HG02642 (cell line): ENCODE data around the gene RAMAC.
"Not testable (repeated sequence)": the region's sequence is repeated elsewhere in the genome, so short reads cannot be mapped to it uniquely, and the experiment has no call there.

ENCODE experiments used
- ATAC-seq: cut with Tn5 transposase; IDR thresholded peaks from one replicate; pipeline ENCODE4 v1.9.1; 2021; ENCODE audit warnings: mild to moderate bottlenecking; ENCODE audit not compliant: unreplicated experiment, poor library complexity

RAMAC gene

DNA sequence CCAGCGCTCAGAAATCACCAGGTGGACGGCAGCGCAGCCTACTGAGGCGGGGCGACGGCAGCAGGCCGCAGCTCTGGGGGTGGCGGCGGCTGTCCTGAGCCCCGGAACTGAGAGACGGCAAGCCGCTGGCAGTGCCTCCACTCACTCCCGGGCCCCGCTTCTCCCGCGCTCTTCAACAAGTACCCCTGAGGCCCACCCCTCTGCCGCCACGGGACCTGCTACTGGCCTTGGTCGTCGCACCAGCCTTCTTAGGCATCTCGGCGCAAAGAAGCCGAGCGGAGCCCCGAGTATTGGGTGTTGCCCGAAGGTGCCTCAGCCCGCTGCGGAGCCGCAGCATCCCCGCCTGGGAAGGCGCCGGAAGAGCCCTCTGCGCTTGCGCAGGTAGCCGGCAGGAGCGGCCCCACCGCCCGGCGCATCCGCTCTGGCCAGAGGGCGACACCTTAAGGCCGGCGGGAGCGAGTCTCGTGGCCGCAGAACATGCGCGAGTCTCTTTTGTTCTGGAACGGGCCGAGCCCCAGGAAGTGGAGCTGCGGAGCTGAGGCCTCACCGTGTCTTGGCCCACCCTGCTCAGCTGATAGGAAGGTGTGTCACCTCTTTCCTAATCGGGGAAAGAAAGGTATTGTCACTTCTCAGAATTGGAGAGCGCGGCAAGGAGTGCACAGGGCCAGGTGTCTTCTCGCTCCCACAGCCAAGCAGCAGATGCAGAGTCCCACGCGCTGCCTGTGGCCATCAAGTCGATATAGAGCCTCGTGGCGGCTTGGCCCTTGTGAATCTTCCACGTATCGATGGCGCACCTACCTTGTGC lies 25.5 kb downstream of the RAMAC start, which contains the start of gene C15orf40:
Gene C15orf40 (minus strand): TSS at position 369 of the 805 bp plus-strand sequence. CDS start 32 bp downstream, at position 337.
- peak; percentile 89 for ATAC-seq

DNA sequence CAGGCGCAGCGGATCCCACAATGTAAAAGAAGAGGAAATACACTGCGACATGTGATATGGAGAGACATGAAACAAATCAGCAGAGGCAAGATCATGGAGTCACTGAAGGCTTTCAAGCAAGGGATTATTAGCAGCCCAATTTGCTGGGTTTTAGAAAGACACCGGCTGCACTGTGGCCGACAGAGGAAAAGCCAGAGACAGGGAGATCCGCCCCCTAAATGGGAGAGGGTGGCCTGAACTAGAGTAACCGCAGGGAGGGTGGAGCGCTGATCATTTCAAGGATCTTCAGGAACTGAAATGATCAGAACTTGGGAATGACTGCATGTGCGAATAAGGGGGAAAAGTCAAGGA lies 26.0 kb downstream of the RAMAC start:
- no peak for ATAC-seq

DNA sequence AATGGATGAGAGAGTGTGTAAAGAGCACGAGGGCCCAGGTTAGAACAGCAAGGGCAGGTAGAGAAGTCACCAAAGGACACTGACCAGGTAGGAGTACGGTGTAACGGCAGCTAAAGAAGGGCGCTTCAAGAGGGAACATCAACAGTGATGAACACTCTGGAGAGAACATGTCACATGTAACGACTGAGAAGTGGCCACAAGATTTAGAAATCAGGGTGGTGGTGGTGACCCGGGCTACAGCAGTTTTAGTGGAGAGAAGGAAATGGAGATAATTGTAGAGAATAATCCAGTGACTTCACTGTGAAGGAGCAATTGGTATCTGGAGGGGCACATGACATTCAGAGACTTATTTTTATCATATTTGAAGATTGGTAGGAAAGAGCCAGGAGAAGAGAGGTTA lies 26.6 kb downstream of the RAMAC start:
- no peak for ATAC-seq

GRCh38 chr15:83014205-83014653 lies 28.2 kb downstream of the RAMAC start:
- ATAC-seq, result no peak

- ATAC-seq, result no peak
Measured at GRCh38 chr15:83015361-83015760, 29.4 kb downstream of the RAMAC start.

GRCh38 chr15:83016906-83017305 lies 30.9 kb downstream of the RAMAC start:
- no peak for ATAC-seq

DNA sequence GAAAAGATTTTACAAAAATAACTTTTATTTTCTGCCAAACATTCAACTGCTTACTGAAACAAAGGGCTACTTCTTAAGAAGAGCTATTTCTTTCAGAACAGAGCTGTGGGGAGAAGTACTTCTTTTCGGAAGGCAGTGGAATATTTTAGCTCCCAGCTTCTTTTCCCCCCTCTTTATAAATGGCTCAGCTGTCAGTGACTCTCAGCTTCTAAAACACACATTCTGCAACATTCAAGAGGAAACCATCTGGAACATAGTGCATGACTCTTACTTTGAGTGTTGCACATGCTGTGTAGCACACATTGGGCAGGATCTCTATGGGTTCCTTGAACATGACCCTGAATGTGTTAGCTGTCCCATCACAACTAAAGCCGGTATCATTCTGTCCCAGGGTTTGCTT lies 32.4 kb downstream of the RAMAC start:
- no peak for ATAC-seq

DNA sequence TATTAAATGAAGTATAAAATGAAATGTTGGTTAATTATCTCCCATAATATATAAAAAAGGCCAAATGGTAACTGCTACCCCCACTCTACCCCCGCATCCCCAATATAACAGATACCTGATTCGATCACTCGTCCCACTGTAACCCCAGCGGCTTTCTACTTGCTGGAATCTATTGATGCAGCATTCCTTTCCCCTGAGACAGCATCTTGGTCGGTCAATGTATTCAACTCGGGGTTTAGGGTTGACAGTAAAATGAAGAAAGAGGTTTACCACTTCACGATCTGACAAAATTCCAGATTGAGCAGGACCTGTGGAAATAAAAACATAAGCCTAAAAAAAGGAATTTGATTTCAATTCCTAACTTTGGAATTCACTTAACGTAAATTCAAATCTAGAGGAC lies 44.0 kb downstream of the RAMAC start:
- no peak for ATAC-seq

DNA sequence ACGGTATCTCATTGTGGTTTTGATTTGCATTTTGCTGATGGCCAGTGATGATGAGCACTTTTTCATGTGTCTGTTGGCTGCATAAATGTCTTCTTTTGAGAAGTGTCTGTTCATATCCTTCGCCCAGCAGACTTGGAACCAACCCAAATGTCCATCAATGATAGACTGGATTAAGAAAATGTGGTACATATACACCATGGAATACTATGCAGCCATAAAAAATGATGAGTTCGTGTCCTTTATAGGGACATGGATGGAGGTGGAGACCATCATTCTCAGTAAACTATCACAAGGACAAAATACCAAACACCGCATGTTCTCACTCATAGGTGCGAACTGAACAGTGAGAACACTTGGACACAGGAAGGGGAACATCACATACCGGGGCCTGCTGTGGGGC lies 45.2 kb downstream of the RAMAC start:
- ATAC-seq, result not testable (repeated sequence)

- ATAC-seq, result no peak
Measured at GRCh38 chr15:83036253-83036652, 50.2 kb downstream of the RAMAC start.

DNA sequence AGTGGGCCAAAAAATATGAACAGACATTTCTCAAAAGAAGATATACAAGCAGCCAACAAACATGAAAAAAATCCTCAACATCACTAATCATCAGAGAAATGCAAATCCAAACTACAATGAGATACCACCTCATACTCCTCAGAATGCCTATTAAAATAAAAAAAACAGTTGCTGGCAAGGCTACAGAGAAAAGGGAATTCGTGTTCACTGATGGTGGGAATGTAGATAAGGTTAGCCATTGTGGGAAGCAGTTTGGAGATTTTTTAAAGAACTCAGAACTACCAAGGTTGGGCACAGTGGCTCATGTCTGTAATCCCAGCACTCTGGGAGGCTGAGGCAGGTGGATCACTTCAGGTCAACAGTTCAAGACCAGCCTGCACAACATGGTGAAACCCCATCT lies 53.2 kb downstream of the RAMAC start:
- no peak for ATAC-seq
